Neural progenitor cell (in vitro differentiated cells): ENCODE measurements around the gene SMC3. TPM values are rescaled to one million over a fixed set of nuclear protein-coding genes. Genes with fewer than 3 reads are reported as not detected.
A peak's percentile ranks its signal among the peaks of the same experiment; 100 is the strongest.

Experiments used
- DNase-seq: peaks from one replicate; pipeline ENCODE4 v3.0.0-alpha.2; 2016; ENCODE audit warnings: low spot score
- H2AFZ ChIP-seq: fragments of 200-600 bp; sonication (generic); replicated peaks from 2 replicates; pipeline ENCODE4 v1.6.1; 2016; ENCODE audit warnings: antibody characterized with exemption
- H3F3A ChIP-seq: fragments of 200-600 bp; sonication (generic); 2 replicates; pipeline ENCODE4 v1.6.1; 2016; ENCODE audit warnings: antibody characterized with exemption, low read depth
- H3K27ac ChIP-seq: fragments of 200-600 bp; sonication (generic); 2 replicates; pipeline ENCODE4 v1.5.1; 2016; ENCODE audit warnings: mild to moderate bottlenecking
- H3K27me3 ChIP-seq: fragments of 200-600 bp; sonication (generic); 2 replicates; pipeline ENCODE4 v1.6.1; 2016; ENCODE audit warnings: mild to moderate bottlenecking, moderate library complexity
- H3K36me3 ChIP-seq: fragments of 200-600 bp; sonication (generic); 2 replicates; pipeline ENCODE4 v1.5.1; 2016
- H3K4me1 ChIP-seq: fragments of 200-600 bp; sonication (generic); 2 replicates; pipeline ENCODE4 v1.6.1; 2016; ENCODE audit warnings: mixed run types
- H3K4me2 ChIP-seq: fragments of 200-600 bp; sonication (generic); 2 replicates; pipeline ENCODE4 v1.6.1; 2016
- H3K4me3 ChIP-seq: fragments of 200-600 bp; sonication (generic); 2 replicates; pipeline ENCODE4 v1.5.1; 2016
- H3K79me2 ChIP-seq: fragments of 200-600 bp; sonication (generic); 2 replicates; pipeline ENCODE4 v1.6.1; 2016; ENCODE audit warnings: low read depth
- H3K9ac ChIP-seq: fragments of 200-600 bp; sonication (generic); 2 replicates; pipeline ENCODE4 v1.6.1; 2016
- H3K9me3 ChIP-seq: fragments of 200-600 bp; sonication (generic); 2 replicates; pipeline ENCODE4 v1.5.1; 2016; ENCODE audit warnings: low read depth
- H4K20me1 ChIP-seq: fragments of 200-600 bp; sonication (generic); 2 replicates; pipeline ENCODE4 v1.6.1; 2016; ENCODE audit warnings: low read depth
- H3K27ac Mint-ChIP-seq: 3 replicates; pipeline ENCODE4 v1.8.0; 2021; ENCODE audit warnings: mixed read lengths
- H3K27me3 Mint-ChIP-seq: 2 replicates; pipeline ENCODE4 v1.8.0; 2022; ENCODE audit warnings: low read depth, mild to moderate bottlenecking, inconsistent platforms, moderate library complexity, mixed read lengths; ENCODE audit not compliant: insufficient read depth
- H3K36me3 Mint-ChIP-seq: 3 replicates; pipeline ENCODE4 v1.8.0; 2021; ENCODE audit warnings: mixed read lengths
- H3K4me1 Mint-ChIP-seq: 3 replicates; pipeline ENCODE4 v1.8.0; 2021; ENCODE audit warnings: mixed read lengths
- H3K4me3 Mint-ChIP-seq: 3 replicates; pipeline ENCODE4 v1.8.0; 2021; ENCODE audit warnings: mild to moderate bottlenecking, moderate library complexity, mixed read lengths
- H3K9me3 Mint-ChIP-seq: 3 replicates; pipeline ENCODE4 v1.8.0; 2020; ENCODE audit warnings: mixed read lengths
- EZH2 ChIP-seq: fragments of 200-600 bp; sonication (generic); IDR thresholded peaks from 2 replicates; pipeline ENCODE4 v1.6.1; 2017; ENCODE audit warnings: antibody characterized with exemption, mild to moderate bottlenecking, moderate library complexity
- EZH2phosphoT487 ChIP-seq: fragments of 200-600 bp; sonication (generic); IDR thresholded peaks from 2 replicates; pipeline ENCODE4 v1.6.1; 2017; ENCODE audit warnings: antibody characterized with exemption
- total RNA-seq: library from RNA; depleted of rRNA; stranded (reverse); fragments of >200 nt; gene quantifications from 2 replicates; pipeline ENCODE4 v1.2.3, GENCODE V29; 2015; ENCODE audit warnings: low replicate concordance
- TF ChIP-seq, protein P1 (sequence below): fragments of 200-600 bp; sonication (generic); IDR thresholded peaks from 2 replicates; pipeline ENCODE4 v1.5.1; 2017; ENCODE audit warnings: antibody characterized with exemption, mild to moderate bottlenecking

Gene SMC3
- total RNA-seq, 1 donor from 2014 or later, result 109 TPM

DNA sequence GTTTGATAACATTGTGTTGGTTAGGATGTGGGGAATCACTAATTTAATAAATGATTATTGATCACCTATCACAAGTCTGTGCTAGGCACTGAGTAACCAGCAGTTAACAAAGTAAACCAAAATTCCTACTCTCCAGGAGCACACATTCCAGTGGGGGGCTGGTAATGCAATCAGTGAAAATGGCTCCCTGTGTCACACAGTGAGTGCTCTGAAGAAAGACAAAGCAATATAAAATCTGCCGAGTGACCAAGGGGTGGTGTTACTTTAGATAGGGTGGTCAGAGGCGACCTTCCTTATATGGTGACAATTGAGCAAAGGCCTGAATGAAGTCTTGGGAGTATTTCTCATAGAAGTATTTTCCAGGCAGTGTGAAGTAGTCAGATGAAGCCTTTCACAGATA, 13.6 kb upstream of the SMC3 start:
- H3K27ac ChIP-seq, result no peak overlapping the region
- no peaks in the 10 kb centered on the region for H3K36me3 Mint-ChIP-seq
- H3K4me3 ChIP-seq, result no peak overlapping the region
- no peak overlapping the region for H3K4me3 Mint-ChIP-seq
- no peaks in the 10 kb centered on the region for H3K9me3 ChIP-seq
- H2AFZ ChIP-seq, result peak overlapping the region; percentile 81
- H3K27me3 ChIP-seq, result no peaks in the 10 kb centered on the region
- no peaks in the 10 kb centered on the region for H4K20me1 ChIP-seq
- peak; percentile 49 for DNase-seq
- H3K36me3 ChIP-seq, result no peaks in the 10 kb centered on the region
- no peak overlapping the region for H3K9ac ChIP-seq
- H3F3A ChIP-seq, result no peaks in the 10 kb centered on the region
- H3K79me2 ChIP-seq, result no peaks in the 10 kb centered on the region
- H3K4me1 ChIP-seq, result peaks cover 15% of the 10 kb centered on the region
- H3K27ac Mint-ChIP-seq, result peak overlapping the region; percentile 59
- H3K4me2 ChIP-seq, result peak overlapping the region; percentile 43
- peaks cover 17% of the 10 kb centered on the region for H3K4me1 Mint-ChIP-seq
- H3K27me3 Mint-ChIP-seq, result peaks cover 9% of the 10 kb centered on the region
- no peak for TF ChIP-seq EZH2phosphoT487
- no peak for TF ChIP-seq EZH2
- TF ChIP-seq, protein P1, sequence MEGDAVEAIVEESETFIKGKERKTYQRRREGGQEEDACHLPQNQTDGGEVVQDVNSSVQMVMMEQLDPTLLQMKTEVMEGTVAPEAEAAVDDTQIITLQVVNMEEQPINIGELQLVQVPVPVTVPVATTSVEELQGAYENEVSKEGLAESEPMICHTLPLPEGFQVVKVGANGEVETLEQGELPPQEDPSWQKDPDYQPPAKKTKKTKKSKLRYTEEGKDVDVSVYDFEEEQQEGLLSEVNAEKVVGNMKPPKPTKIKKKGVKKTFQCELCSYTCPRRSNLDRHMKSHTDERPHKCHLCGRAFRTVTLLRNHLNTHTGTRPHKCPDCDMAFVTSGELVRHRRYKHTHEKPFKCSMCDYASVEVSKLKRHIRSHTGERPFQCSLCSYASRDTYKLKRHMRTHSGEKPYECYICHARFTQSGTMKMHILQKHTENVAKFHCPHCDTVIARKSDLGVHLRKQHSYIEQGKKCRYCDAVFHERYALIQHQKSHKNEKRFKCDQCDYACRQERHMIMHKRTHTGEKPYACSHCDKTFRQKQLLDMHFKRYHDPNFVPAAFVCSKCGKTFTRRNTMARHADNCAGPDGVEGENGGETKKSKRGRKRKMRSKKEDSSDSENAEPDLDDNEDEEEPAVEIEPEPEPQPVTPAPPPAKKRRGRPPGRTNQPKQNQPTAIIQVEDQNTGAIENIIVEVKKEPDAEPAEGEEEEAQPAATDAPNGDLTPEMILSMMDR, result no peak
- H3K9me3 Mint-ChIP-seq, result no peaks in the 10 kb centered on the region

DNA sequence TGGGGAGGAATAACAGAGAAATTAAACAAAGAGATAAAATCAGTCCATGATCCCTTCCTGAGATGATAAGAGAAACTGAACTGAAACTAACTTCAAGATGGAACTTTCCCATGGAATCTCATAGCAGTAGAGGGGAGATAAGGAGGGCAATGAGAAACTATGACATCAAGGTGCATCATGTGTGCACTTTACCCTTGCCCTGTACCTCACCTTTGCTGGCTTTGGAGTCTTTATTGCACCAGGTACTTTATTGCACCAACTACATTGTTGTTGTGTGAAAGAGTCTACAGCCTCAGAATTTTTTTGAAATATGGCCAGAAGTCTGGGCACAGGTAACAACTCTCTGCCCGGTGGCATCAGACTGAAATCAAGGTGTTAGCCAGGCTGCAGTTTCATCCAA, 11.2 kb upstream of the SMC3 start:
- Histone ChIP-seq H3K4me3 (no peak overlapping the region), H3K27ac (no peak overlapping the region), H3K9me3 (no peaks in the 10 kb centered on the region), H3K4me2 (no peak overlapping the region), H3K79me2 (no peaks in the 10 kb centered on the region), H3K27me3 (no peaks in the 10 kb centered on the region), H4K20me1 (no peaks in the 10 kb centered on the region), H3K4me1 (peaks cover 15% of the 10 kb centered on the region), H3K36me3 (no peaks in the 10 kb centered on the region), H3F3A (no peaks in the 10 kb centered on the region), H2AFZ (peak overlapping the region; percentile 69), H3K9ac (no peak overlapping the region)
- Mint-ChIP-seq H3K36me3 (no peaks in the 10 kb centered on the region), H3K4me1 (peaks cover 19% of the 10 kb centered on the region), H3K27ac (no peak overlapping the region), H3K4me3 (no peak overlapping the region), H3K9me3 (no peaks in the 10 kb centered on the region), H3K27me3 (peaks cover 7% of the 10 kb centered on the region)
- DNase-seq, result no peak
- TF ChIP-seq EZH2 (no peak), EZH2phosphoT487 (no peak)
- TF ChIP-seq, protein P1, result no peak

DNA sequence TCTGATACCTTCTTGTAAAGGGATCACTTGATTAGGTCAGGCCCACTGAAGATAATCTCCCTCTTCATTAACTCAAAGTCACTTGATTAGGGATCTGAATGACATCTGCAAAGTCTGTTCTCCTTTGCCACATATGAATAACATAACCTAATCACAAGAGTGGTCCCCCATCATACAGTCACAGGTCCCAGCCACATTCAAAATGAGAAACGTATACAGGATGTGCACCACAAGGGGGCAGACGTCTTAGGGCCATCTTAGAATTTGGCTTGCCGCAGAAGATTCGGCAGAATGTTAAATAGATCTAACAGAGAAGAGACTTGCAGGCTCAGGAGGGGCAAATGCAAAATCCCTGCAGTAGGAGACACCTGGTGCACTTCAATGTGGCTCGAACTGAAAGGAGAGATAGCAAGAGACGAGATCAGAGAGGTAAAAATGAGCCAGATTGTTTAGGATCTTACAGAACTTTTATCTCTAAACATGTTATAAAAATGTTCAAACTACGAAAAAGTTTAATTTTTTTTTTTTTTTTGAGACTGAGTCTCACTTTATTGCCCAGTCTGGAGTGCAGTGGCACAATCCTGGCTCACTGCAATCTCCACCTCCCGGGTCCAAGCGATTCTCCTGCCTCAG, 10.4 kb upstream of the SMC3 start:
- Mint-ChIP-seq H3K27ac (no peak overlapping the region), H3K9me3 (no peaks in the 10 kb centered on the region), H3K27me3 (peaks cover 3% of the 10 kb centered on the region), H3K4me1 (peaks cover 19% of the 10 kb centered on the region), H3K4me3 (no peak overlapping the region), H3K36me3 (no peaks in the 10 kb centered on the region)
- Histone ChIP-seq H3K4me3 (no peak overlapping the region), H3K9me3 (no peaks in the 10 kb centered on the region), H3K27ac (no peak overlapping the region), H3K79me2 (no peaks in the 10 kb centered on the region), H3K27me3 (no peaks in the 10 kb centered on the region), H4K20me1 (no peaks in the 10 kb centered on the region), H3K4me2 (no peak overlapping the region), H3K4me1 (peaks cover 15% of the 10 kb centered on the region), H2AFZ (peak overlapping the region; percentile 69), H3F3A (no peaks in the 10 kb centered on the region), H3K36me3 (no peaks in the 10 kb centered on the region), H3K9ac (no peak overlapping the region)
- TF ChIP-seq EZH2, result no peak
- TF ChIP-seq, protein P1, result peak; percentile 64
- DNase-seq, result peak; percentile 73
